RCC 7860 (cell line): ENCODE results near the gene PXK.

Experiments
- DNase-seq: peaks from one replicate; pipeline ENCODE4 v3.0.0-alpha.2; 2015; ENCODE audit warnings: low spot score
- FAIRE-seq: peaks from 2 replicates; lab custom pipeline; 2012; peaks lifted over from hg19 to GRCh38; lab: Jason Lieb, UNC

Gene PXK

DNA sequence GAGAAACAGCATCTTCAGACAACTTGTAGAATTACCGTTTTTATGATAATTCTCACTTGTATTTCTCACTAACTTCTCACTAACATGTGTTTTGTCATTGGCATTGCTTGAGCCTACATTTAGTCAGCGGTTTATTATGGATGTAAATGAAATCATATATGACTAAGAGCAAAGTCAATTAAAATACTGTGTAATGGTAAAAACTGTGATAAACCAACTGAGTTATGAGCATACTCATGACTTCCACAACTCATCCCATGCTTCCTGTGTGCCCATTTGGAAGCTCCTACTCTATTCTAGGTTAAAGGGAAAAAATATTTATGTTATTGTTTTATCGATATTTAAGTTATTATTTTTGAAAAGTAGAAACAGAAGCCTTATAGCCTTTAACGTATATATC lies 12.8 kb downstream of the PXK start:
- no peak for FAIRE-seq
- DNase-seq, result no peak

DNA sequence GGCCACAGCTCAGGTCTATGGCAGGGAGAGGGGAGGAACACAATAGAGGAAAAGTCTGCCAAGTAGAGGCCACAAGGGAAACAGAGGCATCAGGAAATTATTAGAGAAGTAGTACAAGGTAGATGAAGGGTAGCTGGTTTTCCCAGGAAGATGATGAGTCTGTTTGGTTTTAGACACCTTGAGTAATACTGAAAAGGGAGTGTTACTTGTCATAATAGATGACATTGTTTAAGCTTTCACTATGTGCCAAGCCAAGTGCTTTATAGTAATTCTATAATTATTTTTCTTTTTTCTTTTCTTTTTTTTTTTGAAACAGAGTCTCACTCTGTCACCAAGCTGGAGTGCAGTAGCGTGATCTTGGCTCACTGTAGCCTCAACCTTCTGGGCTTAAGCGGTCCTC lies 13.7 kb downstream of the PXK start:
- FAIRE-seq, result no peak

DNA sequence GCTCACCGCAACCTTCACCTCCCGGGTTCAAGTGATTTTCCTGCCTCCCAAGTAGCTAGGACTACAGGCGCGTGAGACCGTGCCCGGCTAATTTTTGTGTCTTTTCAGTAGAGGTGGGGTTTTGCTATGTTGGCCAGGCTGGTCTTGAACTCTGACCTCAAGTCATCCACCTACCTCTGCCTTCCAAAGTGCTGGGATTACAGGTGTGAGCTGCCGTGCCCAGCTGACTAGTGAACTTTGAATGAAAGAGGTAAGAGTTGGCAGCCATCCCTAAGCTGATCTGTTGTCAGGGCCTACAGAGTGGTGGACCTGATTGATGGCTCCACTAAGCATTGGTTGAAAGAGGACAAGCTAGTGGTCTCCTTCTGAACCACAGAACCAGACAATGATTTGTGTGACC lies 15.3 kb downstream of the PXK start:
- no peak for FAIRE-seq

More for the DNA sequence above, 13.7 kb downstream of the PXK start:
- no peak for DNase-seq

DNA sequence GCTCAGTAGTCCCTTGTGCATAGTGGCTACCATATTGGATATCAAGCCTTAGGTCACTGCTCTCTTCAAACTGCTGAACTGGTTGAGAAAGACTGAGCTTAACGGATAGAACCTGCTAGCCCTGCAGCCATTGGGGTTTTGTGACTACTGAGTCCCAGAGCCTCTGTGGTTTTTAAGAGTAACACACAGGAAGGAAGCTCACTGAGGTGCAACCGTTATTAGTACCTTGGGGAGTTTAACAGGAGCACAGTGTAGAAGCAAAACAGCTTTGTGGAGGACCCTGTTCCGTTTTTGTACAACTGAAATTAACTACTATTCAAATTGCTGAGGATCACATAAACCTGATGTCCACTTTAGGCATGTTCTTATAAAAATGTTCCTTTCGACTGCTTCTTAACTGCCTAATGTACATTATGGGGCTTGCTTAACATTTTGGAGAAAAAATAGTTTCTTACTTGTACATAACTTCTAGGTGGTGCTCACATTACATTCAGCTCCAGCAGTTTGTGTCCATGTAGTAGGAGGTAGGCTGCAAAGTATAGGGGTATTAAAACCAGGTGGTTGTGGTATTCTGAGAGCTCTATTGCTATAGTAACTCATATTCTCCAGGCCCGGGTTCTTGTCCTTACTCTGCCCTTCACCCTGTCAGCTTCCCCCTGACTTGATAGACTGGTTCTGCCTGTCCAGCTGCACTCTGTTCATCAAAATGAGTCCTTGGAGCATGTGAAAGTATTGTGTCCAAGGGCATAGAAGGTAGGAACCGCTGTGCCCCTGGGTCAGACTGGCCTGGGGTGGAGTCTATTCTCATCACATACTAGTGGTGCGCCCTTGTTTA lies 17.3 kb downstream of the PXK start:
- no peak for FAIRE-seq
- no peak for DNase-seq

More for the DNA sequence above, 15.3 kb downstream of the PXK start:
- DNase-seq, result no peak

DNA sequence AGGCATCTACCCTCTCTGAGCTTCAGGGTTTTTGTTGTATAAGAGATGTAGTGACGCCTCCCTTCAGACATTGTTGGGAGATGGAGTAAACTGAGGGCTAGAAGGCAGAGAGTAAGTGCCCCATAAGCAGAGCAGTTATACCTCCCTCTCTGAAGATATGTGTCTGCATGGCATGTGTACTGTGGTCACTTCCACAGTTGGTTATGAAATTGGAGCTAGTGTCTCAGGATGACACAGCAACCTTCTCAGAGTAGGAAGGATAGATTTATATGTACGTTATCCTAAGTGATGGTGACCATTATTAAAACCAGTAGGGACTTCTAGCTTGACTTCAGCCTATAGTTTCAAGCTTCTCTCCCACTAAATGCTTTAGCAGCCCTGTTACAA lies 17.9 kb downstream of the PXK start:
- FAIRE-seq, result no peak
- no peak for DNase-seq

DNA sequence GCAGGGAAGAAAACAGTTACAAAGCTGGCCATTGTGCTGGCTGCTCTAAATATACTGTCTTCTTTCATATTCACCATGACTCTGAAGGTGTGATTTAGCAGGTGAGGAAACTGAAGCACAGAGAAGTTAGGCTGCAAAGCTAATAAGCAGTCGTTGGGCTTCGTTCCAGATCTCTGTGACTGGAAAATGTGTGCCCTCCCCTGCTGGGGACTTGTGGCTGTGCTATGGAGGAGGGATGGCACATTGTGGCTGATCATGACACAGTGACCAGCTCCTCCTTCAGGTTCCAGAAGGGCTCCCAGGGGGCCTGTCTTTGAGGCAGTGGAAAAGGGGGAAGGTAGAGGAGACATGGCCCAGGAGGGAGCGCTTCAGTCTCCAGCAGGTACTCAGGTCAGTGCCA lies 19.2 kb downstream of the PXK start:
- DNase-seq, result no peak
- FAIRE-seq, result no peak

DNA sequence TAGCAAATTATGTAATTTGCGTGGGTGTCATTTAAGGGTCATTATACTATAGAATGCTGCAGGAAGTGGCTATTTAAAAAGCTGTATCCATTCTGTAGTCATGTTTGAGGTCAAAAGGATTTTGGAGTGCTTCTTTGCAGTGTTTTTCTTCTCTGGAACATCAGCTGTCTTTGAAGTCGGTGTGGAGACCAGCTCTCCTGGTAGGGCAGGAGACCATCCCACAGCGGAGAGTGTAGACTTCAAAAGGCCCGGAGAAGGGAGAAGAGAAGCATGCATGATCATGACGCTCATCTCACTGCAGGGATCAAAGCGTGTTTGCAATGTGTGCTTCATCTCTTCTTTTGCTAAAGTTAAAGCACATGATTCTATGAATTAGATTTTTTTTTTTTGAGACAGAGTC lies 19.9 kb downstream of the PXK start:
- no peak for DNase-seq

GRCh38 chr3:58353722-58354553 lies 21.2 kb downstream of the PXK start:
- DNase-seq, result no peak

More for the DNA sequence above, 19.9 kb downstream of the PXK start:
- no peak for FAIRE-seq

DNA sequence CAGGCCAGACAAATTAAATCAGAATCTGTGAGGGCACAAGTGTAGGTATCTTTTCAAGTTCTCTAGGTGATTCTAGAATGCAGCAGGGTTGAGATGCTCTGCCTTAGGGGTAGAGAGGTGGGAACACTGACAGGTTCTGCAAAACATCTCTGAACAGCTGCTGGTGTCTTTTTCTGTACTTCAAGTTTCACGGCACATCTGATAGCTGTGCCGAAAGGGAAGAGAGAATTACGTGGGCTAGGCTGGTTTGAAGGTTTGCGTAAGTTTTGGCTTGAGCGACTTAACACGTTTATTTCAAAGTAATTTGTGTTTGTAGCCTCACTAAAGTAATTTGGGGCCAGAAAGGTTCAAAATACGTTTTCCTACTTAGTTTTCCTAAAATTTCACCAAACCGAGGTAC lies 22.5 kb downstream of the PXK start:
- FAIRE-seq, result no peak

More at GRCh38 chr3:58353722-58354553, 21.2 kb downstream of the PXK start:
- no peak for FAIRE-seq

GRCh38 chr3:58356054-58356453 lies 23.4 kb downstream of the PXK start:
- FAIRE-seq (no peak), DNase-seq (no peak)

More for the DNA sequence above, 22.5 kb downstream of the PXK start:
- no peak for DNase-seq

DNA sequence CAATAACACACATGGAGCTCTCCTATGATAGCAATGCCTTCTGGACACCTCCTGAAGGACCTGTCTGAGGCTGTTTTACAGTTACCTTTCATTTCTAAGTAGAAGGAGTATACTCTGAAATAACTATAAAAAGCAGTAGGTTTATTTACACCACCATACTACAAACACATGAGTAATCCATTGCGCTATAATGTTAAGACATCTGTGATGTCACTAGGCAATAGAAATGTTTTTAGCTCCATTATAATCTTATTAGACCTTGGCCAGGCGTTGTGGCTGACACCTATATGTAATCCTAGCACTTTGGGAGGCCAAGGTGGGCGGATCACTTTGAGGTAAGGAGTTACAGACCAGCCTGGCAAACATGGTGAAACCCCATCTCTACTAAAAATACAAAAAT lies 24.7 kb downstream of the PXK start:
- FAIRE-seq (no peak), DNase-seq (no peak)

GRCh38 chr3:58358092-58358491 lies 25.4 kb downstream of the PXK start:
- DNase-seq (no peak), FAIRE-seq (no peak)

DNA sequence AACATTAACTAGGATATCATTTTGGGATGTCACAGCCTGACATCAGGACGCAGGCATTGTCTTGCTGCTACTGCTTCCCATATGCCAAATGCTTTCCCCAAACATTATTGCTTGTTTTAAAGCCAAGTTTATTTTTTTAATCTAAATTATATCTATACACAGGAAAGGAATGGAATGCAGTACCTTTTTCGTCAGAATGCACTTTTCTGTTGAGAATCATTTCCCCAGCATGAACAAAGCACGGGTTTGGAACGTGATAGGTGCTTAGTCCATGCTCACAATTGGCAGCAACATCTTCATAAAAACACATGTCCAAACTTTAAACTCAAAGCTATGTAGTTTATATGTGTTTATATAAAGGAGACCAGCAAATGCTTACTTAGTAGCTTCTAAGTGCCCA lies 26.1 kb downstream of the PXK start:
- DNase-seq (no peak), FAIRE-seq (no peak)

- no peak for DNase-seq
- FAIRE-seq, result no peak
These were observed 26.9 kb downstream of the PXK start for GRCh38 chr3:58359621-58360020.

- DNase-seq (no peak), FAIRE-seq (no peak)
These were observed 29.2 kb downstream of the PXK start for GRCh38 chr3:58361866-58362265.

DNA sequence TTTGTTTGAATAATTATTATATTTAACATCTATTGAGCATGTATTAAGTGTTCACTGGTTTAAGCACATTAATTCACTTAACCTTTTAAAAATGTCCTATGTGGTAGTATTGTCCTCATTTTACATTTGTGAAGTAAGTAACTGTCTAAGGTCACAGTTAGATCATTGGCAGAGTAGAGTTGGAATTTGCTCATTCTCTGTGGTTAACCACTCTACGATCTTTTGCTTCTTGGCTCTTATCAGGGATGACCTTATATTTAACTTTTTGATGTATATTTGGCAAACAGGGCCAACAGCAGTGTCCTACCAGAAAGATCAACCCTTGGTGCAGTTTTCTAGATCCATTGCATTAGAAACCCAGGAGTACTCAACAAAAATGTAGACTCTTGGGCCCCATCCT lies 34.0 kb downstream of the PXK start:
- peak; percentile 97 for FAIRE-seq
- peak; percentile 65 for DNase-seq

- DNase-seq, result no peak
- FAIRE-seq, result no peak
These were observed 36.3 kb downstream of the PXK start for GRCh38 chr3:58369038-58369437.

- FAIRE-seq (no peak), DNase-seq (no peak)
These were observed 37.2 kb downstream of the PXK start for GRCh38 chr3:58369876-58370275.

- DNase-seq (no peak), FAIRE-seq (no peak)
These were observed 37.7 kb downstream of the PXK start for GRCh38 chr3:58370407-58370806.

DNA sequence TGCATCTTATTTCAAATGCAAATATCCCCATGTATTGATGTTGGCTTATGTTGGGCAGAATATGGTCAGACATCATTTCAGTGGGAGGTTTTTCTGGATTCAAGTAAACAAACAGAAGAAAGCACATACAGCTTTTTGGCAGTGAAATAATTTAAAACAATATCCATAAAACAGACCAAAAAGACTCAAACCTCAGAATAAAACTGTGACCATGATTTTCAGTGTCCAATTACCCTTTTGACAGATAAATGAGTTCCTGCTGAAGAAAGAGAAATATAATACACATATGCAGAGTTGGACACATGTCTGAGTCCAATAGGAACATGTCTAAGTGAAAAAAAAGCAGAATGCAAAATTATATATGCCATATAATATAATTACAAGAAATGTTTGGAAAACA lies 39.1 kb downstream of the PXK start:
- FAIRE-seq, result no peak
- no peak for DNase-seq

GRCh38 chr3:58375254-58375653 lies 42.6 kb downstream of the PXK start:
- FAIRE-seq, result no peak

GRCh38 chr3:58377168-58377567 lies 44.5 kb downstream of the PXK start:
- DNase-seq (no peak), FAIRE-seq (no peak)

More at GRCh38 chr3:58375254-58375653, 42.6 kb downstream of the PXK start:
- no peak for DNase-seq
